ENCODE measurements around the gene F10. TPM values are rescaled to one million over a fixed set of nuclear protein-coding genes. Genes with fewer than 3 reads are reported as not detected.

F10 gene
- total and polyA plus RNA-seq, 2 experiments from 2014 or later = 0.76 to 1.6 TPM

GRCh38 chr13:113162783-113163685 lies 40.4 kb downstream of the F10 start (continued):
- no peak for TF ChIP-seq JUNB (IDR thresholded peaks at IDR 0.05; ENCODE audit: unreplicated experiment)

- Histone ChIP-seq H3F3A (replicated peaks; ENCODE audit: low read depth) (no peaks in the 10 kb centered on the region), H3K4me3 (no peak overlapping the region), H3K4me1 (ENCODE audit: insufficient read depth) (0 out of 2 replicates have a peak, but pooled peaks cover 1% of the 10 kb centered on the region), H3K36me3 (ENCODE audit: insufficient read depth) (no peaks in the 10 kb centered on the region), H3K27ac (ENCODE audit: low read depth) (no peak overlapping the region), H3K4me2 (no peak overlapping the region), H3K9me2 (ENCODE audit: insufficient read depth) (no peaks in the 10 kb centered on the region), H4K20me1 (replicated peaks; ENCODE audit: insufficient read depth) (no peaks in the 10 kb centered on the region; the same call in 1 of the 2 replicates), H2AFZ (no peak overlapping the region), H3K79me2 (replicated peaks; ENCODE audit: insufficient read depth) (no peaks in the 10 kb centered on the region), H3K27me3 (ENCODE audit: insufficient read depth) (no peaks in the 10 kb centered on the region)
- Mint-ChIP-seq H3K36me3 (ENCODE audit: low read depth) (peaks cover 6% of the 10 kb centered on the region; the same call in 2 of the 3 replicates), H3K4me3 (no peak overlapping the region), H3K4me1 (peaks cover 18% of the 10 kb centered on the region), H3K27ac (no peak overlapping the region), H3K27me3 (ENCODE audit: insufficient read depth, low read depth, poor library complexity) (peaks cover 10% of the 10 kb centered on the region), H3K9me3 (no peaks in the 10 kb centered on the region)
- TF ChIP-seq ETS1 (IDR thresholded peaks at IDR 0.05) (no peak), ZNF462 (CRISPR knock-in tag; IDR thresholded peaks at IDR 0.05) (no peak), ZNF331 (CRISPR knock-in tag; IDR thresholded peaks at IDR 0.05; ENCODE audit: low read depth) (no peak), JUNB (IDR thresholded peaks at IDR 0.05; ENCODE audit: unreplicated experiment) (no peak), ZNF114 (CRISPR knock-in tag; IDR thresholded peaks at IDR 0.05) (no peak), POLR2AphosphoS5 (IDR thresholded peaks at IDR 0.05; ENCODE audit: low read depth) (no peak), REST (IDR thresholded peaks at IDR 0.05; ENCODE audit: unreplicated experiment) (no peak), CREB1 (CRISPR knock-in tag; IDR thresholded peaks at IDR 0.05; ENCODE audit: low read depth) (no peak)
- ATAC-seq (no peak), DNase-seq (ENCODE audit: low spot score) (no peak)
Observed at GRCh38 chr13:113164492-113164891, 41.9 kb downstream of the F10 start.

Measured in GM23338 (cell line).